Endothelial cell of hepatic sinusoid (primary cell): Measurements from ENCODE around the gene IL1R1.

Experiments used
- in situ Hi-C: cut with HindIII; loops from 2 replicates; pipeline ENCODE4 v1.10.0; 2017; ENCODE audit warnings: low sequenced_read_pairs

IL1R1 gene

GRCh38 chr2:102194609-102195268 is 52.2 kb downstream of the IL1R1 start:
- in situ Hi-C loops: no loop called here

DNA sequence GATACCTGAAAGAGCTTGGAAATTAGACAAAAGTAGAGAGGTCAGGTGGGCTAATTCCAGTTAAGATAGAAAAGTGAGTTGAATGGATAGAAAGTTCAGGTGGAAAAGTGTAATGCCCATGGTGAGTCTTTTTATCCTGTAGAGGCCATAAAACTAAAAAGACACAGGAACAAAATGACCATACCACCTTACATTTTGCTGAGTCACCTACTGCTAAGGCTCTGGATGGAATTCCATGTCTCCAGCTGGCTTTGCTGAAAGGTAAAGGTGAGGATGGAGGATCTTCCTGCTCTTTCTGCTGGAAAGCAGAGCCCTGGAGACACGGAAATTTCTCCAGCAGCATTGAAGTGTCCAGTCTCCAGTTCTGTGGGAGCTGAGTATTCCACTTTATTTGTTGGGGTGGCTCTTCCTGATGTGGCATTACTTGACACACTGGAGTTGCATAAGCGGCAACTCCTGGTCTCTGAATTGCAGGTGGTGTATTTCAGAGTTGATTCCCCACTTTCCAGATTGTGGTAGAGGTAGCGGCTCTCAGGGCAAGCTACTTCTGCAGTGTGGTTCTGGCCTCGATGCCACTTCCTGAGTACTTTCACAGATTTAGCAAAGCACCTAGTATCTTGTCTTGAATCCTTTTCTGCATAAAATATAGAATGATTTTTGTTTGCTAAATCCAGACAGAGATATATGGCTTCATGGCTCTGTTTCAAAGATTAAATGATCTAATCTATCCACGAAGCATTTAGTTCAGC is 55.0 kb downstream of the IL1R1 start:
- in situ Hi-C loops: no loop called here

DNA sequence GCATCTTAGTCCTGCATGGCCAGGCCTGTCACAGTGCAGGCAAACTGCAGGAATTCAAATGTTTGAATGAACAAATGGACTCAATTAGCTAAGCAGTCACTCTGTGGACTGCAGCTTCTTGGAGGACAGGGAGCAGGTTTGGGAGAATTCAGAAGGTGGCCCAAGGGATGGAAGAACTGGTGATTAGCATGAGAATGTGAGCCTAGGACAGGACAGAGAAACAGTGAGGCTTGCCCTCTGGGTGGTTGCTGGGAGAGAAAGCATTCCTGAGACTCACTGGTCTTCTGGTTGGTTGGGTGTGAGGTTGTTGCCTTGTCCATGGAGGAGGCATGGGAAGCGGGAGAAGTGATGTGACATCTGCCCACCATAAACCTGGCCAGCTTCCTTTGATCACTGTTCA is 58.0 kb downstream of the IL1R1 start:
- in situ Hi-C loops: no loop called here

DNA sequence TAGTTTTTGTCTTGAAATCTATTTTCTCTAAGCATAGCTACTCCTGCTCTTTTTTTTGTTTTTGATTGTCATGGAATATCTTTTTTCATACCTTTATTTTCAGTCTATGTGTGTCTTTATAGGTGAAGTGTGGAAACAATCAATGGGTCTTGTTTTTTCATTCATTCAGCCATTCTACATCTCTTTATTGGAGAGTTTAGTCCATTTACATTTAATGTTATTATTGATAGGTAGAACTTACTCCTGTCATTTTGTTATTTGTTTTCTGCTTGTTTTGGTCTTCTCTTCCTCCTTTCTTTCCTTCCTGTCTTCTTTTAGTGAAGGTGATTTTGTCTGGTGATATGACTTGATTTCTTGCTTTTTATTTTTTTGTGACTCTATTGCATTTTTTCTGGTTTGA is 62.1 kb downstream of the IL1R1 start:
- in situ Hi-C loops: no loop called here

- in situ Hi-C loops: no loop called here
Observed at GRCh38 chr2:102206666-102207341, 64.3 kb downstream of the IL1R1 start.

DNA sequence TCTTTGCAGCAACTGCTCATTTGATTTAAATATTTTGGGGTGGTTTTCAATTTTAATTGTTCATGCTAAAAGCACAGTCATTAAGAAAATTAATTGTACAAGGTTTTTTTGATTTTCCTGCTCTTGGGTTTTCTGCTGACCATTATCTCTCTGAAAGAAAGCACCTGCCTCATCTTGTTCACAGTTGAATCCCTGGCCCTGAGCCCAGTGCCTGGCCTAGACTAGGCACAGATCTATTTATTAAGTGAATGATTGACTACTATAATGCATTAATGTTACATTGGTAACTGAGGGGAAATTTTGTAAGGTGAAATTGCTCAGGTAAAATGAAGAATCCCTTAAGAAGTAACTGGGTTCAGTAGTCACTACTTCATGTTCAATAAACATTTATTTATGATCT is 66.2 kb downstream of the IL1R1 start:
- in situ Hi-C loops: no loop called here

- in situ Hi-C loops: no loop called here
Observed at GRCh38 chr2:102209474-102209873, 66.9 kb downstream of the IL1R1 start.

- in situ Hi-C loops: no loop called here
Observed at GRCh38 chr2:102217032-102217431, 74.5 kb downstream of the IL1R1 start.

GRCh38 chr2:102224824-102225739 is 82.5 kb downstream of the IL1R1 start:
- in situ Hi-C loops: no loop called here

- in situ Hi-C loops: no loop called here
Observed at GRCh38 chr2:102226171-102226570, 83.6 kb downstream of the IL1R1 start.

- in situ Hi-C loops: no loop called here
Observed at GRCh38 chr2:102226612-102227391, 84.3 kb downstream of the IL1R1 start.

- in situ Hi-C loops: no loop called here
Observed at GRCh38 chr2:102229141-102229769, 86.7 kb downstream of the IL1R1 start.
